Activated naive CD4-positive, alpha-beta T cell (primary cell): Measurements from ENCODE around the gene KCNQ1OT1.

ENCODE experiments used
- DNase-seq, 4 experiments: peaks; one replicate each; lab custom pipeline; 2025; lab: John Stamatoyannopoulos, UW

KCNQ1OT1 gene

DNA sequence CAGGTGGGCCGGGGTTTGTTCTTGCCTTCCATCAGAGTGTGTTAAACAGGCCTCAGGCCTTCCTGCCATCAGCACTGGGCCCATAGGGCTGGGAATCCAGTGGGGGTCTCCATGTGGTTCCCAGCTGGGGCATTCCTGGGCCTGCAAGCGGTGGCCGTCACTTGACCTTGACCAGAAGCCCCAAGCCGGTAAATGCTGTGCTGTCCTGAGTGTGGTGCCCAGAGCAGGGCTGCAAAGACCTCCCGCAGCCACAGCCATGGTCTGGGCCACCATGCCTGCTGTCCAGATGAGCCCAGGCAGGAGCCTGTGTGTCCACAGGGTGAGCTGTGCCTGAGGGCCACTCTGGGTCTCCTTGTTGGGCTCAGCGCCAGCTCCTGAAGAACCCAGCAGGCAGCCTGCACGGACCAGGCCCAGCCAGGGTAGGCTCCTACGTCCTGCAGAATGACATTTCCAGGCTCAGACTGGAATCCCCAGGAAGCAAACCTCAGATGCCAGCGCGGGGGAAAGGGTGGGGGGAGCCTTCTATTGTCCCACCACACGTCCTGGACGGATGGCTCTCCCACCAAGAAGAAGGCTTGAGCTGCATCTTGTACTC lies 117.3 kb downstream of the KCNQ1OT1 start:
- DNase-seq = no peak

DNA sequence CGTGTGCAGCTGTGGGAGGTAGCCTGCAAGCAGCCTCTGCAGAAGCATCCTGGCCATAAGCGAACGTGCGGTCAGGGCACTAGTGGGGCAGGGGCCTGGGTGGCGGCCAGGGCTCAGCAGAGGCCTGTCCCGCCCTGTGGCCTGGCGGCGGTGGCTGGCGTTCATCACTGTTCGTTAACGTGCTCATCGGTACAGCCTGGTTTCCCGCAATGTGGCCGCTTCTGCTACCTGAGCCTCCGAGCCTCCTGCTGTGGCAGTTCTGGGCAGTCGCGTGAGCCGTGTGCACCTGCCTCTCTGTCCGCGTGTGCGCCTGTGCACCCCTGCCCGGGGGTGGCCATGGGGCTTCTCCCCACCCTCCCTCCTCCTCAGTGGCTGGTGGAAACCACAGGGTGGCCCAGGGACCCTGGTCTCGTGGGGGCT lies 117.9 kb downstream of the KCNQ1OT1 start:
- no peak for DNase-seq

GRCh38 chr11:2581151-2581930 lies 118.5 kb downstream of the KCNQ1OT1 start:
- no peak for DNase-seq

DNA sequence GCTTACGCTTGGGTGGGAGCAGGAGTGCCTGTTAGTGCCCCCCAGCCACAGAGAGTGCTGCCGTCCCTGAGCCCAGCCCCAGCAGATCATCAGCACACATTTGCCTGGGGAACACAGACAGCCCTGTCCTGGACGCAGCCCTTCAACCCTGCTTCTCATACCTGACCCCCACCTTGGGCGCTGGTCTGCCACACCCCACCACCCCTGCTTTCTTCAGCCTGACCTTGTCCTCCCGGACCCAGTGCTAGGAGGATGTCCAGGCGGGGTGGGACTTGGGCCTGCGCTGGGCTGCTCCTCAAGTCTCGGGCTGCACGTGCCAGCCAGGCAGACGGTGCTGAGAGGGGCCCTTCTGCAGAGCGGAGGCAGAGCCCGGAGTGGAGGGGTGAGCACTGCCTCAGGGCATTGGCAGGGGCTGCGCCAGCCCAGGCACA lies 119.2 kb downstream of the KCNQ1OT1 start:
- DNase-seq = no peak

DNA sequence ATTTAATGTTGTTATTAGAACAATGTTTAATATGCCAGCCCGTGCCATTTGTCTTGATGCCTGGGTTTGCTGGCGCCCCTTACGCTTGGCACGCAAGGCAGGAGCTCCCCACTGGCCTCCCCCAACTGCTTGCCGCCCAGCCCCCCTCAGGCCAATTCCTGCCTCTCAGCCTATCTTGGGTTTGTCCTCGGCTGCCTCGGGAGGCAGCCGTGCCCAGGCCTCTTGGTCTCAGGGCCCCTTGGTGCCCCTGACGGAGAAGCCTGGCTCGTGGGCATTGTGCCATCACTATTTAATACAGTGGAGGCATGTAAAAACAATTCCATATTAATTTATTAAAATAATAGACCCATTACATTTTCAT lies 119.8 kb downstream of the KCNQ1OT1 start:
- no peak for DNase-seq

DNA sequence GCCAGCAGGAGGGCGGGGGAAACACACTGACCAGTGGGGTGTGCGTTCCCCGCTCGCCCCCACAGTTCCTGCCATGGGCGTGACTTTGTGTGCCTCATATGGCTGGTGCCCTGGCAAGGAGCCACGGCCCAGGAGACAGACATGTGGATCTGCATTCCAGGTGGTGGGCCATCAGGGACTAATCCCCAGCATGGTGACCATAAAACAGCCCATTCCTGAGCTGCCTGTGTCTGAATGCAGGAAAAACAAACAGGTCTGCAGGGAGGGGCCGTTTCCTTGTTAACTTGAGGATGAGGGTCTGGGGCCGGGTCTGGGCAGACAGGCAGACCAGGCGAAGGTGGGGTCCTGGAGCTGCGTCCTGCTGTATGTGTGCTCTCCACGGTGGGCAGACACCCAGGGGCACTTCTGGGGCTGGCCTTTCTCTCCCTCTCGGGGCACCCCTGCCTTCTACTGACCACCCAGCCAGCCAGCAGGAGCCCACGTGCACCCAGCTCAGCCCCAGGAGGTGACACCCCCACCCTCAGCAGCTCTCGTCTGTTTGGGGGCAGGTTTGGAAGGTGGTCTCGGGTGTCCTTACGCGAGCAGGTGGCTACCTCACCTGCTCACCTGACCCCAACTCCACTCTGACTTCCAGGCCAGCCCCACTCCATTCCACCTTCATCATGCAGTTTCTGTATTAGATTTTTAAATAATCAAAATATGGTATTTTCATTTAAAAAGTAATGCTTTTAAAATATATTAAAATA lies 120.3 kb downstream of the KCNQ1OT1 start:
- no peak for DNase-seq

DNA sequence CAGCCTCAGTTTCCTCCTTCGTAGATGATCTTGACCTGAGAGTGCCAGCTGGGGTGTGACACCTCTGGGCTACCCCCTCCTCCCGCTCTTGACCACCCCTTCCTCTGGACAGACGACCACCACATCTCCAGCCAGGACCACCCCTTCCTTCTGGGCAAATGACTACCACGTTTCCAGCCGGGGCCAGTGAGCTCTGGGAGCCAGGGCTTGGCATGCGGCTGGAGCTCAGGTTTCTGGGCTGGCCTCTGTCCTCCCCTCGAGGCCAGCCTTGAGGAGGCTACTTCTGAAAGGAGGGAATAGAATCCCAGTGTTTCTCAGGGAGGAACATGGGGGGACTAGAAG lies 120.9 kb downstream of the KCNQ1OT1 start:
- no peak for DNase-seq

DNA sequence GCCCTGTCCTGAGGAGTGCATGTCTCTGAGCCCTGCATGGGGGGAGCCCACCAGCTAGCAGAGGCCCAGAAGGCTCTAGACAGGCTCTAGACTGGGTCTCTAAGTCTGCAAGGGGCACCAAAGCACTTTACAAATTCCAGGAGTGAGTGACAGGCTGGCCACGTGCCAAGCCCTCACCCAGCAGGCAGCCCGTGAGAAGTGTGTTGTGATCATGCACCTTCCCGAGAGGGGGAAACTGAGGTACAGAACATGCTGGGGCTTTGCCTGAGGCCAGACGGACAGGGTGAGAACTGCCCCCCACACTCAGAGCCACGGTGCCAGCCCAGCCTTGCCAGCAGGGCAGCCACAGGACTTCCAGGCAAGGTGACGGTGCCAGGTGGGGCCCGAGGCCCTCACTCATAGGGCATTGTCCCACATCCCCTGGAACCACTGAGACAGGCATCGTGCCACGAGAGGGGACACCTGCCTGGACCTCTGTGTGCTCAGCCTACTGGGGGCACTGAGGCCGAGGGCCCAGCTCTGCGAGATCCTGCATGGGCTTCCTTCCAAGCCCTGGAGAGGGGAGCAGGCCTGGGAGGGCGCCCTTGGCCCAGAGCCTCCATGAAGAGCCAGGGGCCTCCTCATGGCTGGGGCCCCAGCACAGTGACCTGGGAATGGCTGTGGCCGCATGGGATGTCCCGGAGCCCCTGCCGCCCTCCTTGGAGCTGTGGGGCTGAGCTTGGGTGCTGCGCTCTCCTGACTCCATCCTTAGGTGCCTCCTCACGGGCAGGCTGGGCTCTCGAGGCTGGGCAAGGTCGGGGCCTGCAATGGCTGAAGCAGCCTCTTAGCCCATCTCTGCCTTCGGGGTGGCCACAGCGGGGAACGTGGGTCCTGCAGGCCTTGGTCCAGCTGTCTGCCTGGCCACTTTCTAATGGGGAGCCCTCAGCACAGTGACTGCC lies 121.5 kb downstream of the KCNQ1OT1 start:
- no peak for DNase-seq

GRCh38 chr11:2577031-2577990 lies 122.5 kb downstream of the KCNQ1OT1 start:
- no peak for DNase-seq

GRCh38 chr11:2576549-2576948 lies 123.2 kb downstream of the KCNQ1OT1 start:
- DNase-seq = no peak

DNA sequence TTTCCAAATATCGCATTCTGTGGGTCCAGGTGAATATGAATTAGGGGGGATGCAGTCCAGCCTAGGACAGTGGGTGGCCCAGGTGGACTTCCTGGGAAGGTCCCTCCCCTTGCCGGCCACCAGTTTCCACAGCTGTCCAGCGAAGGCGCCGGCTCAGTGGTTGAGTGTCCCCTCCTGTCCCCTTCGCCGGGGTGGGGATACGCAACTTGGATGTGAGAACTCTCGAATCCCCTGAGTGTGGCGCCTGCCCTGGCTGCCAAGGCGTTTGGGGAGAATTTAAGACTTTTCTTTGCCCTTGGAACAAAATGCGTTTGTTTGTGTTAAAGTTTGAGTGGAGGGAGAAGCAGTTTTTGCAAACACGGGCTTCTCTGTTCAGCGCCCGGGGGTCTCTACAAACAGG lies 123.7 kb downstream of the KCNQ1OT1 start:
- no peak for DNase-seq

GRCh38 chr11:2575591-2576051 lies 124.2 kb downstream of the KCNQ1OT1 start:
- DNase-seq = no peak

- no peak for DNase-seq
Observed at GRCh38 chr11:2574553-2575535, 125.0 kb downstream of the KCNQ1OT1 start.

GRCh38 chr11:2574043-2574552 lies 125.7 kb downstream of the KCNQ1OT1 start:
- DNase-seq = no peak

GRCh38 chr11:2573240-2574042 lies 126.4 kb downstream of the KCNQ1OT1 start:
- DNase-seq = no peak

DNA sequence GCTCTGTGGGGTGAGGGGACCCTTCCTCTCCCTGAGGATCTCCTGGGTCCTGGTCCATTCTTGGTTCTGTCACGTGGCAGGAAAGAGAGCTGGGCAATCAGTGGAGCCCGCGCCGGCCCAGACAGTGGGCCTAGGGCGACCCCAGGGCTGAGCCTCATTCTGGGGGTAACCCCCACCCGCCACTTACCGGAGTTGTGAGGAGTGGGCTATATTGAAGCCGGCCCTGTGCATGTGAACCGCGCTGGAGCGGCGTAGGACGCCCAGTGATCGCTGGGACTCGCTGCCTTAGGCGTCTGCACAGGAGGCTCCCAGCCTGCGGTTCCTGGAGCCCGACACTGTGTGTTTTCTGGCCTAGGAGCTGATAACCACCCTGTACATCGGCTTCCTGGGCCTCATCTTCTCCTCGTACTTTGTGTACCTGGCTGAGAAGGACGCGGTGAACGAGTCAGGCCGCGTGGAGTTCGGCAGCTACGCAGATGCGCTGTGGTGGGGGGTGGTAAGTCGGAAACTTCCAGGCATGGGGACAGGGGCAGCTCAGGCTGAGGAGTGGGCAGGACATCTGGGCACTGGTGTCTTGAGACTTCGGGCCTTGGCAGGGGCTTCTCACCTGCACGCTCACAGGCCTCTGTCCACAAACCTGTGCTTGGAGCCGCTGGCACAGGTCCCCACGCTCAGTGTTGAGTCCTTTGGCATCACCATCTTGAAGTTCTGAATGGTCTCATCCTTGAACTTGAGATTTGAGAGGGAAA lies 127.1 kb downstream of the KCNQ1OT1 start:
- no peak for DNase-seq

DNA sequence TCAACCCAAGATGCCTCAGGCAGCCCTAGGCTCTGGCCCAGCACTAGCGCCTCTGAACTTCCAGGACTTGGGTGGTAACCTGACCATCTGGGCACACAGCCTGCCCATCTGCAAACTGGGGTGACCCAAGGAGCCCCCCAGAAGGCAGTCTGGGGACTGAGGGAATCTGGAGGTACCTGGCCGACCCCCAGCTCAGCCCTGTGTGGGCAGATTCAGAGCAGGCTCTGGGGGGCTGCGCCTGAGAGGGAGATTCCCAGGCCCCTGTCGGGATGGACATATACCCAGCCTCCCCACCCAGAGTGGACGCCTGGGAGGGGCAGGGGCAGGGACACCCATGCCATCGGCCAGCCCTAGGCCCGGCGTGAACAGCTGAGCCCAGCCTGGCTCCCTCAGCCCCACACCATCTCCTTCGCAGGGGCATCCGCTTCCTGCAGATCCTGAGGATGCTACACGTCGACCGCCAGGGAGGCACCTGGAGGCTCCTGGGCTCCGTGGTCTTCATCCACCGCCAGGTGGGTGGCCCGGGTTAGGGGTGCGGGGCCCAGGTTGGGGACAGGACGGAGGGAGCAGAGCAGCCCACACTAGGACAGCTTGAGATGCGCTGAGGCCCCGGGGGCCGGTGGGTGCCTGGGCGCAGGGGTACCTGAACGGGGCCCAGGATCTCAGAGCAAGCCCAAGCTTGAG lies 128.1 kb downstream of the KCNQ1OT1 start:
- DNase-seq = no peak
